AG04449 (cell line): ENCODE results near the gene ATXN1.

Source experiments
- CTCF ChIA-PET: fragments of 350-600 bp; formaldehyde crosslinking; extraction: SDS; loops from one replicate; lab custom pipeline; 2021; ENCODE audit warnings: antibody characterized with exemption; lab: Yijun Ruan, JAX
- POLR2A ChIA-PET: fragments of 400-600, 350-600 bp; formaldehyde crosslinking; extraction: SDS; loops from one replicate; lab custom pipeline; 2020; ENCODE audit warnings: antibody characterized with exemption, inconsistent platforms; lab: Yijun Ruan, JAX
- DNase-seq: peaks from one replicate; pipeline ENCODE4 v3.0.0-alpha.2; 2010; ENCODE audit warnings: low read depth, low spot score
- H3K4me3 ChIP-seq: 2 replicates; pipeline ENCODE4 v1.5.1; 2011; ENCODE audit warnings: low read depth, mild to moderate bottlenecking, control low read depth, low read length
- TF ChIP-seq, protein P1 (sequence below): IDR thresholded peaks from one replicate; pipeline ENCODE4 v1.5.1; 2011; ENCODE audit warnings: mild to moderate bottlenecking, moderate library complexity, low read length, control low read depth, inconsistent platforms; ENCODE audit not compliant: insufficient read depth; ENCODE audit errors: missing control alignments

The ATXN1 gene

DNA sequence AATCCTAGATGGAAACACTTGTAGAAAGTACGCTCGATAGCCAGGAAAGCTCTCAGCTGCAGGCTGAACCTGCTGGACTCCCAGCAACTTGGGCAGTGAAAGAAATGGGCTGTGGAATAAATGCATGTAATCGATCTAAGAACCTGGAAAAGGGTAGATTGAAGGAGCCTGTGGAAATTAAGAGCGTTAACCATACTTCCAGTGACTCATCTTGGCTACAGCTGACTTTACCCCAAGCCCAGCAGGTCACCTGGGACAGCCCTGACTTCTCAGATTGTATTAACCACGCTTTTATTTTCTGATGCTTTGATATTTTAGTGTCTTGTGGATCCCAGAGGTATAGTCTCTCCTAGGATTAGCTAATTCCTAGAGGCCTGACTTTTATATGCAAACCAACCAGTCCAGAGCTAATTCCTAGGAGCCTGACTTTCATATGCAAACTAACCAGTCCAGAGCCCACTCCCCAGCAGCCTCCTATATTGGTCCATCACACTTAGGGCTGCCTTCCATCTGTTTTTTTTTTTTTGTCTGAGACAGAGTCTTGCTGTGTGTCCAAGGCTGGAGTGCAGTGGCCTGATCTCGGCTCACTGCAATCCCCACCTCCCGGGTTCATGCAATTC, 436.5 kb downstream of the ATXN1 start:
- TF ChIP-seq, protein P1, sequence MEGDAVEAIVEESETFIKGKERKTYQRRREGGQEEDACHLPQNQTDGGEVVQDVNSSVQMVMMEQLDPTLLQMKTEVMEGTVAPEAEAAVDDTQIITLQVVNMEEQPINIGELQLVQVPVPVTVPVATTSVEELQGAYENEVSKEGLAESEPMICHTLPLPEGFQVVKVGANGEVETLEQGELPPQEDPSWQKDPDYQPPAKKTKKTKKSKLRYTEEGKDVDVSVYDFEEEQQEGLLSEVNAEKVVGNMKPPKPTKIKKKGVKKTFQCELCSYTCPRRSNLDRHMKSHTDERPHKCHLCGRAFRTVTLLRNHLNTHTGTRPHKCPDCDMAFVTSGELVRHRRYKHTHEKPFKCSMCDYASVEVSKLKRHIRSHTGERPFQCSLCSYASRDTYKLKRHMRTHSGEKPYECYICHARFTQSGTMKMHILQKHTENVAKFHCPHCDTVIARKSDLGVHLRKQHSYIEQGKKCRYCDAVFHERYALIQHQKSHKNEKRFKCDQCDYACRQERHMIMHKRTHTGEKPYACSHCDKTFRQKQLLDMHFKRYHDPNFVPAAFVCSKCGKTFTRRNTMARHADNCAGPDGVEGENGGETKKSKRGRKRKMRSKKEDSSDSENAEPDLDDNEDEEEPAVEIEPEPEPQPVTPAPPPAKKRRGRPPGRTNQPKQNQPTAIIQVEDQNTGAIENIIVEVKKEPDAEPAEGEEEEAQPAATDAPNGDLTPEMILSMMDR: no peak
- ChIA-PET CTCF (interaction anchor here (0.6 to 11.5 kb wide), 8 partner anchors 8 to 444 kb away, joined by 3 to 163 read pairs (median 4); no protein-coding TSS in a partner anchor), POLR2A (no interaction called here)
- H3K4me3 ChIP-seq: no peak overlapping the region
- DNase-seq: no peak

DNA sequence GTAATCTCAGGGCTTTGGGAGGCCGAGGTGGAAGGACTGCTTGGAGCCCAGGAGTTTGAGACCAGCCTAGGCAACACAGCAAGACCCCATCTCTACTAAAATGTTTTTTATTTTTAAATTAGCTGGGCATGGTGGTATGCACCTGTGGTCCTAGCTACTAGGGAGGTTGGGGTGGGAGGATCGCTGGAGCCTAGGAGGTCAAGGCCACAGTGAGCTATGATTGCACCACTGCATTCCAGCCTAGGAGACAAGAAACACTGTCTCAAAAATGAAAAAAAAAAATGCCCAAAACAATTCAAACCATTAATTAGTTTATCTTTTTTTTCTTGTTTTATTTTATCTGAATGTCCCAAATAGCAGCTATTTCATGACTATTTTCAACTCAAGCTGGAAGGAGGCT, 437.1 kb downstream of the ATXN1 start:
- TF ChIP-seq, protein P1: no peak
- DNase-seq: no peak
- ChIA-PET CTCF (interaction anchor here (0.6 to 11.5 kb wide), 8 partner anchors 9 to 441 kb away, joined by 3 to 163 read pairs (median 4); no protein-coding TSS in a partner anchor), POLR2A (interaction anchor here (0.7 kb wide), 1 partner anchor 9 kb away, joined by 3 read pairs; no protein-coding TSS in a partner anchor)
- no peak overlapping the region for H3K4me3 ChIP-seq

- DNase-seq: no peak
- POLR2A ChIA-PET: interaction anchor here (0.9 kb wide), 1 partner anchor 12 kb away, joined by 3 read pairs; no protein-coding TSS in a partner anchor
- no peak overlapping the region for H3K4me3 ChIP-seq
- CTCF ChIA-PET: interaction anchor here (0.9 to 11.5 kb wide), 6 partner anchors 9 to 441 kb away, joined by 3 to 163 read pairs (median 4); no protein-coding TSS in a partner anchor
- TF ChIP-seq, protein P1: no peak
Observed at GRCh38 chr6:16322666-16323312, 438.5 kb downstream of the ATXN1 start.

DNA sequence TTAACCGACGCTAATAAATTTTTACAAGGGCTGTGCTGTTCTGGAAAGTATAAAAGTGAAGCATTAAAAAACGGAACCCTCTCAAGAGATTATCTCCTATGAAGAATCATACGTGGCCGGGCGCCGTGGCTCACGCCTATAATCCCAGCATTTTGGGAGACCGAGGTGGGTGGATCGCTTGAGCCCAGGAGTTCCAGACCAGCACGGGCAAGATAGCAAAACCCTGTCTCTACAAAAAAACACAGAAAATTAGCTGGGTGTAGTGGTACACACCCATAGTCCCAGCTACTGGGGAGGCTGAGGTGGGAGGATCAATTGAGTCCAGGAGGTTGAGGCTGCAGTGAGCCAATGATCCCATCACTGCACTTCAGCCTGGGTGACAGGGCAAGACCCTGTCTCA, 439.4 kb downstream of the ATXN1 start:
- TF ChIP-seq, protein P1: no peak
- ChIA-PET CTCF (interaction anchor here (0.6 to 11.5 kb wide), 4 partner anchors 8 to 87 kb away, joined by 3 to 163 read pairs (median 5); no protein-coding TSS in a partner anchor), POLR2A (no interaction called here)
- H3K4me3 ChIP-seq: no peak overlapping the region
- no peak for DNase-seq

- CTCF ChIA-PET: interaction anchor here (11.5 kb wide), 1 partner anchor 12 kb away, joined by 163 read pairs; no protein-coding TSS in a partner anchor
- TF ChIP-seq, protein P1: no peak
- no peak overlapping the region for H3K4me3 ChIP-seq
- no peak for DNase-seq
- POLR2A ChIA-PET: no interaction called here
Observed at GRCh38 chr6:16321341-16321710, 439.9 kb downstream of the ATXN1 start.
